GM12865 (cell line): ENCODE results near the gene FHIT.

Source experiments
- DNase-seq: peaks from one replicate; pipeline ENCODE4 v3.0.0; 2010; ENCODE audit warnings: low read depth
- H3K4me3 ChIP-seq: 2 replicates; pipeline ENCODE4 v1.5.1; 2011; ENCODE audit warnings: mild to moderate bottlenecking, low read depth, low read length, control low read depth
- TF ChIP-seq, protein P1 (sequence below): IDR thresholded peaks from 2 replicates; pipeline ENCODE4 v1.5.1; 2011; ENCODE audit warnings: low read length, control low read depth, low read depth, inconsistent platforms; ENCODE audit not compliant: insufficient read depth; ENCODE audit errors: missing control alignments

FHIT gene

DNA sequence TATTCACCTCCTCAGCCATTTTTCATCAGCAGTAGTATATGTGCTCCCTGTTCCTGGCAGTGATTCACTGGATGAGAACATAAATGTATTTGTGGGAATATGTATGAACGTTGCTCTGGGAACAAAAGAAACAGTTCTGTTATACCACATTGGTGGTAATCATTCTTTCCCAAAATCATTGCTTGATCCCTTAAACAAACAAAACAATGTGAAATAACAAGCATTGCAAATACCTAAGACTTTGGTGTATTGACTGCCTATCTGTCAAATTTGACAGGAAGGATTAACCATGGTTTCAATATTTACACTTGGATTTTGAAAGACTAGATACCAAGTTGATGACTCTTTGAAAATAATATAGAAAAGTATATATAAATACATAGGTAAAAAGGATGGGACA is 284.1 kb downstream of the FHIT start:
- TF ChIP-seq, protein P1, sequence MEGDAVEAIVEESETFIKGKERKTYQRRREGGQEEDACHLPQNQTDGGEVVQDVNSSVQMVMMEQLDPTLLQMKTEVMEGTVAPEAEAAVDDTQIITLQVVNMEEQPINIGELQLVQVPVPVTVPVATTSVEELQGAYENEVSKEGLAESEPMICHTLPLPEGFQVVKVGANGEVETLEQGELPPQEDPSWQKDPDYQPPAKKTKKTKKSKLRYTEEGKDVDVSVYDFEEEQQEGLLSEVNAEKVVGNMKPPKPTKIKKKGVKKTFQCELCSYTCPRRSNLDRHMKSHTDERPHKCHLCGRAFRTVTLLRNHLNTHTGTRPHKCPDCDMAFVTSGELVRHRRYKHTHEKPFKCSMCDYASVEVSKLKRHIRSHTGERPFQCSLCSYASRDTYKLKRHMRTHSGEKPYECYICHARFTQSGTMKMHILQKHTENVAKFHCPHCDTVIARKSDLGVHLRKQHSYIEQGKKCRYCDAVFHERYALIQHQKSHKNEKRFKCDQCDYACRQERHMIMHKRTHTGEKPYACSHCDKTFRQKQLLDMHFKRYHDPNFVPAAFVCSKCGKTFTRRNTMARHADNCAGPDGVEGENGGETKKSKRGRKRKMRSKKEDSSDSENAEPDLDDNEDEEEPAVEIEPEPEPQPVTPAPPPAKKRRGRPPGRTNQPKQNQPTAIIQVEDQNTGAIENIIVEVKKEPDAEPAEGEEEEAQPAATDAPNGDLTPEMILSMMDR = no peak
- no peak for DNase-seq
- no peak overlapping the region for H3K4me3 ChIP-seq

DNA sequence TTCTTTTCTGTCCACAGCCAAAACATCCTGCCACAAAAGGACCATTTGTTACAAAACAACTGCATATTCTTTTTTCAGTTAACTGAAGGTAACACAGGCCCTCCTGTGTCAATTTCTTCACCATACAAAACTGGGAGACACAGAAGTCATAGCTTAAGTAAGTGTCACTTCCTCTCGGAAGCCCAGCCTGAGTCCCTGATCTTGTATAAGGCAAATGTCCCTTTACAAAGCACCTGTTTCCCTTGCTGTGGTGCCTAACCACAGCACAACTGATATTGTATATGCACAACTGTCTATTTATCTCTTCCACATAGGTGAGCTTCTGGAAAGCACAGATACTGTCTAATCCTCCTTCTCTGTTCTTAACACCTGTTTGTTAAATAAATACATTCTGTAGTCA is 293.7 kb downstream of the FHIT start:
- TF ChIP-seq, protein P1 = no peak
- DNase-seq = no peak
- H3K4me3 ChIP-seq = no peak overlapping the region

DNA sequence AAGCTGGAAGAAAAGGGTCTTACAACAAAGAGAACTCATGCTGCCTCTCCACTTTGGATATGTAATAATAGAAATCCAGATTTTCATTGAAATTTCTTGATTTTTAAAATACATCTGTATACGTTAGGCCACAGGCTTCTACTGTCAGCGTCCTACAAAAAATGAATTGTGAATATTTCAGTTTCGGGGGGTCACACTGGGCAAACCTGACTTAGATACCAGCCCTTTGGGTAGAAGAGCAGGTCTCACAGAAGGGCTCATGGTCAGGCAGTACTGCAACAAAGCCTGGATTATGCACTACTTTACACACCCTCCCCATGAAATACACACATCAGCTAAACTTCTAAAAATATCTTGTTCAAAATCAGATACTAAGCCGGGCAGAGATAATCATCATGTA is 294.5 kb downstream of the FHIT start:
- TF ChIP-seq, protein P1 = no peak
- no peak for DNase-seq
- H3K4me3 ChIP-seq = no peak overlapping the region

- TF ChIP-seq, protein P1 = no peak
- no peak for DNase-seq
- no peak overlapping the region for H3K4me3 ChIP-seq
Observed at GRCh38 chr3:60955034-60955433, 296.2 kb downstream of the FHIT start.

GRCh38 chr3:60954048-60954447 is 297.2 kb downstream of the FHIT start:
- TF ChIP-seq, protein P1 = no peak
- H3K4me3 ChIP-seq = no peak overlapping the region
- no peak for DNase-seq

DNA sequence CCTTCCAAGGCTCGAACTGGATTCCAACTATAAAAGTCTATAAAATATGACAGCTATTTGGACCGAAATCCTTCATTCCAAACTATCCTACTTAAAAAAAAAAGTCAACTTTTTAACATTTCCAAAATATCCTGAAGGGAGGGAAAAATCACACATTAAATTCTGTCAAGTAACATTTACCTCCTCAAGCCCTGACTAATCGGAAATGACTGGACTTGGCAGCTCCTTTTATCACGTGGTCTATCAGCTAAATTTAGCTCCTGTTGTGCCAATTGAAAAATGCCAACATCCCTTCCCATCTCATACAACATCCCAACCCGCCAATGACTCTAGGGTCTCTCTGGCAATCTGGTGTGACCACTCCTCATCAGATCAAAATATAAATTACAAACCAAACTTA is 297.9 kb downstream of the FHIT start:
- TF ChIP-seq, protein P1 = no peak
- DNase-seq = no peak
- no peak overlapping the region for H3K4me3 ChIP-seq

- no peak overlapping the region for H3K4me3 ChIP-seq
- TF ChIP-seq, protein P1 = no peak
- no peak for DNase-seq
Observed at GRCh38 chr3:60952055-60952454, 299.2 kb downstream of the FHIT start.
